Dermis microvascular lymphatic vessel endothelial cell (primary cell): ENCODE results near the gene SPECC1L. TPM values are rescaled to one million over a fixed set of nuclear protein-coding genes. Genes with fewer than 3 reads are reported as not detected.

Source experiments
- DNase-seq, 2 donors: peaks; one replicate each; pipeline versions ENCODE4 v3.0.0 to v3.0.0-alpha.2; 2010; ENCODE audit warnings: low read depth in 2 of 2
- total RNA-seq: library from RNA; depleted of rRNA; stranded (reverse); fragments of >200 nt; gene quantifications from 2 replicates; pipeline ENCODE4 v1.2.1, GENCODE V29; 2014

The SPECC1L gene
- total RNA-seq, 1 donor from 2014 or later: 40.3 TPM

DNA sequence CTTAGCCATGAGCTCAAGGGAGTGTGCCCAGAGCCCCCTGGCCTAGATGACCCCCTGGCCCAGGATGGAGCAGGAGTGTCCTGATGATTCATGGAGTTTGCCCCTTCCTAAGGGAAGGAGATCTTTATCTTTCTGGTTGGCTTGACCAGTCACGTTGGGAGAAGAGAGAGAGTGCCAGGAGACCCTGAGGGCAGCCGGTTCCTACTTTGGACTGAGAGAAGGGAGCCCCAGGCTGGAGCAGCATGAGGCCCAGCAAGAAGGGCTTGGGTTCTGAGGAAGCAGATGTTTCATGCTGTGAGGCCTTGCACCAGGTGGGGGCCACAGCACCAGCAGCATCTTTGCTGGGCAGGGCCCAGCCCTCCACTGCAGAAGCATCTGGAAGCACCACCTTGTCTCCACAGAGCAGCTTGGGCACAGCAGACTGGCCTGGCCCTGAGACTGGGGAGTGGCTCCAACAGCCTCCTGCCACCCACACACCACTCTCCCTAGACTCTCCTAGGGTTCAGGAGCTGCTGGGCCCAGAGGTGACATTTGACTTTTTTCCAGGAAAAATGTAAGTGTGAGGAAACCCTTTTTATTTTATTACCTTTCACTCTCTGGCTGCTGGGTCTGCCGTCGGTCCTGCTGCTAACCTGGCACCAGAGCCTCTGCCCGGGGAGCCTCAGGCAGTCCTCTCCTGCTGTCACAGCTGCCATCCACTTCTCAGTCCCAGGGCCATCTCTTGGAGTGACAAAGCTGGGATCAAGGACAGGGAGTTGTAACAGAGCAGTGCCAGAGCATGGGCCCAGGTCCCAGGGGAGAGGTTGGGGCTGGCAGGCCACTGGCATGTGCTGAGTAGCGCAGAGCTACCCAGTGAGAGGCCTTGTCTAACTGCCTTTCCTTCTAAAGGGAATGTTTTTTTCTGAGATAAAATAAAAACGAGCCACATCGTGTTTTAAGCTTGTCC, 171.0 kb downstream of the SPECC1L start:
- DNase-seq: no peak

- no peak for DNase-seq
These were observed 171.7 kb downstream of the SPECC1L start for GRCh38 chr22:24442352-24442744.

- no peak for DNase-seq
These were observed 173.0 kb downstream of the SPECC1L start for GRCh38 chr22:24443668-24444067.

GRCh38 chr22:24444251-24444650, 173.6 kb downstream of the SPECC1L start:
- no peak for DNase-seq

DNA sequence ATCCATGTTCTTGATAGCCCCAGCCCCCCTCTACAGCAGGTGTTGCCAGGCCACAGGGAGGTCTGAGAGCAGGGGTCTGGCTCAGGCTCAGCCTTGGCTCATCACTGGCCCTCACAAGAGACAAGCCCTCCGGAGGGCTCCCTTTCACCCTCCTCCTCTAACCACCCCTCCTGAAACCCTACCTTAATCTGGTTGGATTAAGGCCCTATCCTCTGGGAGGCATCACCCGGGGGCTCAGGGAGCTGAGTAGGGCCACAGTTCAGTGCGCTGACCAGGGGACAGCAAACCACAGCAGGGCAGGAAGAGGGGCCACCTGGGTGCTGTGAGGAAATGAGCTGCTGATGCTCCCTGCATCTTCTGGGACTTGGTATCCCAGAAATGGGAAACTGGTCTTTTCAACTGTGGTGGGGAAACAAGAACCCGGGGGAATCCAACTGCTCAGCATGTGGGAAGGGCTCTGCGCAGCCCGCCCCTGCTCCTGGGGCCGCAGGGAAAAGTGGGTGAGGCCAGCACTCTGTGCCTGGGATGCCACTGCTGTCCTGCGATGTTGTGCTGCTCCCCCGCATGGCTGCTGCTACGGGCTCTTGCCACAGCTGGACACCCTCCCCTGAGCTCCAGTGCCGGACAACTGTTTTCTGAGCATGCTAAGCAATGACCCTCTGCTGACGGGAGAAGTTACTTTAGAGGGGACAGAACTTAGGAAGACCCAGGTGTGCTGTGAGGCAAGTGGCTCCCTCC, 174.3 kb downstream of the SPECC1L start:
- DNase-seq: no peak

DNA sequence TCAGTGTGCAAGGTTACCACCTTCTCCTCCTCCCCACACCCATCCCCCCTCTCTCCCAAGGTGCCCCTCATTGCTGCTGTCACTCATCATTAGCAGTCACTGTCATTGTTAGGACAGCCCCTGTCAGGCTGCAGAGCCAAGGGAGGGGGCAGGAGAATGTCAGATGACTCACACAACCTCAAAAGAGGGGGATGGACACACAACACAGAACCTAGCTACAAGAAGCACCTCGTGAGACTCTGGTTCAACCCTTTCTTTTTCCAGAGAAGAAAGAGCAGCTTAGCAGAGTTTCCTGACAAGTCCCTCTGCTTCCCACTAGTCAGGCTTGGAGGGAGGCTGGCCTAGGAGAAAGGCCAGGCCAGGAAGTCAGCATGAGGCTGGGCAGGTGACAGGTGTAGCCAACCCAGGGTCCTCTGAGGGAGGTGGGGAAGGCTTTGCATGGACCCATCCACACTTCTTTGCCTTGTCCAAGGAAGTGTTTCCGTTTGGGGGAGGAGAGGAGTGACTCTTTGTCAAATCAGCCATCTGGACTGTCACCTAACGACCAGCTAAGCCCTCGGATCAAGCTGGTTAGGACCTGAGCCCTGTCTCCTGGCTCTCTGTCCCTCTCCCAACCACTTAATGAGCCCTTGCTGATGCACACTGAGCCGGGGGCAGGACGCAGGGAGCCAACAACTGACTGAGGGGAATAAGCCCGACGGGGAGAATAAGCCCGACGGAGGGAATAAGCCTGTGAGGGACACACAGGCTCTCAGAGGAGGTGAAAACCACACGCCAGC, 175.0 kb downstream of the SPECC1L start:
- DNase-seq: no peak

- no peak for DNase-seq
These were observed 175.6 kb downstream of the SPECC1L start for GRCh38 chr22:24446260-24446611.

GRCh38 chr22:24450610-24451009, 180.0 kb downstream of the SPECC1L start:
- DNase-seq: peak; percentile 48 to 71

DNA sequence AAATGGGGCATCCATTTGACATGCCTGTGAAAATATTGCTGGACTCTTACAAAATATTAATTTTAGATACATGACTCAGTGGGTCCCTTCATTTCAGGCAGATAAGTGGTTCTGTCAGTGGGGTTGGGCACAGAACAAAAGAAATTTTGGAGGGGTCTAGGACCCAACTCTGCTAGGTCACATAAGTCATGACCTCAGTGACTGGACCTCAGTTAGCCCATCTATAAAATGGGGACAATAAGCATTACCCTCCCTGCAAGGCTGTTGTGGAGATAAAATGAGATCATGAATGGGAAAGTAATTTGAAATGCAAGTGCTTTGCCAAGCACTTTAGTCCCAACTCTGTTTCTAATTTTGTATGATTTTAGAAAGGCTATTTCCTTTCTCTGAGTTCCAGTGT, 180.5 kb downstream of the SPECC1L start:
- no peak for DNase-seq

- DNase-seq: no peak
These were observed 183.2 kb downstream of the SPECC1L start for GRCh38 chr22:24453853-24454252.

GRCh38 chr22:24455039-24455438, 184.4 kb downstream of the SPECC1L start:
- DNase-seq: no peak

DNA sequence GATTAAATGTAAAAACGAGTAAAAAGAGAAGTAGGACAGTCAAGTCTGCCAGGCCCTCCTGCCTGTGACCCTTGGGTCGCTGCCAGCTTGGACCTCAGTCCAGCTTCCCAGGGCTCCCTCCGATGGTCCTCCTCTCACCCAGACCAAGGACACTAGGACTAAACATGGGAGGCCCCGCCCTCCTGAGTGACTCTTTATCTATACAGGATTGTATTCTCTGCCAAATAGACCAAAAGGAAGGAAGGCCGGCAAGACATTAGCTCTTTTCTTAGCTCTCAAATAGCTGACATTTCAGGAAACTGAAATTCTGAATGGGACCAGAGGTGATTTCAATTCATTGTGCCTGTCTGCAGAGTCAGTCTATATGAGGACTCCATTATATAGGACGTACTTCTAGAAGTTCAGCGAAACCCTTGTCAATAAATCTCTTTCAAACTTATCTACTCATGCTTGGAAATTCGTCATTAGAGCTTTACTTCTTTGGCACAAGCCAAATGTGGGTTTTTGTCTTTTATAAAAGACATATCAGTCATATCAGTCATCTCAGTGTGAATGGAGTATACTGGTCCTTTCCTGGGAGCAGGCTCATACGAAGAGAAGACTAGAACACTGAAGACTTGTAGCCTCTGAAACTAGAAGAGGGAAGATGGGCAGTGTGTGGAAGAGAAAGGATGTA, 185.3 kb downstream of the SPECC1L start:
- DNase-seq: peak in 1 of 2 donors; percentile 42

- DNase-seq: no peak
These were observed 187.3 kb downstream of the SPECC1L start for GRCh38 chr22:24457894-24458420.

DNA sequence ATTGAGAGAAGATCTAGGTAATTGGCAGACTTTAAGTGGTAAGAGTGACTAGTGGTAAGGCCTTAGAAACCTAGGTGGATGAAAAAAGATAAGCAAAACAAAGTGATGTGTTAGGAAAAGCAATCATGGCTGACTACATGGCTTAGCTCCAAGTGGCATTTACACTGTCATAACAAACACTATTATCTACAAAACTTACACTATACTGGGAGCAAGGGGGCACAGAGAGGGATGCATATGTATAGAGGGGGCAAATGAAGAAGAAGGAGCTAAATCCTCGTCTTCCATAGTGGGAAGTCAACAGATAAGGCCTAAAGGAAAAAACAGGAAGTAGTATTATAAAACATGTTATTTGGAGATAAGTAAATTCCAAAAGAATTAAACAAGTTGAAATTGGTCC, 189.3 kb downstream of the SPECC1L start:
- DNase-seq: peak in 1 of 2 donors; percentile 59

GRCh38 chr22:24460418-24461089, 189.9 kb downstream of the SPECC1L start:
- DNase-seq: no peak

GRCh38 chr22:24463071-24463760, 192.6 kb downstream of the SPECC1L start:
- DNase-seq: no peak

- peak in 1 of 2 donors; percentile 64 for DNase-seq
These were observed 194.9 kb downstream of the SPECC1L start for GRCh38 chr22:24465566-24465965.

GRCh38 chr22:24465975-24466374, 195.3 kb downstream of the SPECC1L start:
- DNase-seq: no peak

GRCh38 chr22:24466716-24467328, 196.2 kb downstream of the SPECC1L start:
- DNase-seq: peak in 1 of 2 donors; percentile 89
